Esophagus (tissue), 2 donors: ENCODE results near the gene SLC35F1. TPM values are rescaled to one million over a fixed set of nuclear protein-coding genes. Genes with fewer than 3 reads are reported as not detected.

Experiments
- H3K27ac ChIP-seq, 2 donors: one replicate each; pipeline ENCODE4 v1.5.1; 2013; ENCODE audit warnings: low read depth in 2 of 2, mild to moderate bottlenecking in 2 of 2, inconsistent platforms in 1 of 2, low read length in 1 of 2, moderate library complexity in 1 of 2
- H3K27me3 ChIP-seq, 2 donors: one replicate each; pipeline ENCODE4 v1.6.1; 2013; ENCODE audit warnings: low read length in 2 of 2, control low read depth in 1 of 2, mild to moderate bottlenecking in 1 of 2; ENCODE audit not compliant: insufficient read depth in 2 of 2, control insufficient read depth in 1 of 2
- H3K36me3 ChIP-seq, 2 donors: one replicate each; pipeline ENCODE4 v1.6.1; 2013; ENCODE audit warnings: low read length in 1 of 2; ENCODE audit not compliant: control insufficient read depth in 2 of 2, insufficient read depth in 2 of 2
- H3K4me1 ChIP-seq, 2 donors: one replicate each; pipeline ENCODE4 v1.6.1; 2013; ENCODE audit warnings: low read length in 1 of 2; ENCODE audit not compliant: control insufficient read depth in 2 of 2, insufficient read depth in 2 of 2
- H3K4me3 ChIP-seq, 2 donors: one replicate each; pipeline ENCODE4 v1.5.1; 2013; ENCODE audit warnings: low read length in 2 of 2, mild to moderate bottlenecking in 2 of 2, low read depth in 1 of 2, moderate library complexity in 1 of 2
- H3K9me3 ChIP-seq, 2 donors: one replicate each; pipeline ENCODE4 v1.6.1; 2013; ENCODE audit warnings: mild to moderate bottlenecking in 2 of 2, low read depth in 1 of 2, low read length in 1 of 2, moderate library complexity in 1 of 2; ENCODE audit not compliant: control insufficient read depth in 2 of 2, insufficient read depth in 1 of 2
- WGBS, 2 donors: extraction: QIAGEN DNeasy Blood & Tissue Kit; methylation state at CpG; one replicate each; pipeline ENCODE4 v1.1.7; 2013; 5-methylcytosine and 5-hydroxymethylcytosine counted together
- polyA plus RNA-seq, 2 donors: library from polyadenylated mRNA; stranded (reverse); fragments of 200-250 nt; gene quantifications; one replicate each; pipeline ENCODE4 v1.2.3, GENCODE V29; 2013
- donor health status: healthy with polysubstance abuse.
- donor health status: Bipolar disorder and iron deficiency.

SLC35F1 gene
- polyA plus RNA-seq, 2 donors: 0.08 to 0.13 TPM

GRCh38 chr6:118148561-118148960, 241.5 kb downstream of the SLC35F1 start:
- WGBS, 2 donors: 89 to 92% methylated on average over 2 of the region's 2 CpGs
- H3K4me3 ChIP-seq: no peak overlapping the region

GRCh38 chr6:118152524-118152923, 245.5 kb downstream of the SLC35F1 start:
- Histone ChIP-seq H3K27ac (no peak overlapping the region), H3K27me3 (no peaks in the 10 kb centered on the region), H3K9me3 (no peaks in the 10 kb centered on the region), H3K4me1 (no peaks in the 10 kb centered on the region), H3K36me3 (no peaks in the 10 kb centered on the region), H3K4me3 (no peak overlapping the region)

More at GRCh38 chr6:118148561-118148960, 241.5 kb downstream of the SLC35F1 start:
- H3K4me1 ChIP-seq: no peaks in the 10 kb centered on the region
- H3K27ac ChIP-seq: no peak overlapping the region
- H3K36me3 ChIP-seq: no peaks in the 10 kb centered on the region
- no peaks in the 10 kb centered on the region for H3K9me3 ChIP-seq
- H3K27me3 ChIP-seq: no peaks in the 10 kb centered on the region

GRCh38 chr6:118161343-118161742, 254.3 kb downstream of the SLC35F1 start:
- Histone ChIP-seq H3K4me1 (no peaks in the 10 kb centered on the region), H3K27me3 (no peaks in the 10 kb centered on the region), H3K9me3 (no peaks in the 10 kb centered on the region), H3K27ac (no peak overlapping the region), H3K4me3 (no peak overlapping the region), H3K36me3 (no peaks in the 10 kb centered on the region)
- 78 to 88% methylated on average over 1 of the region's 1 CpG for WGBS, 2 donors

- no peak overlapping the region for H3K27ac ChIP-seq
- no peaks in the 10 kb centered on the region for H3K4me1 ChIP-seq
- H3K9me3 ChIP-seq: no peaks in the 10 kb centered on the region
- 75 to 79% methylated on average over 1 of the region's 1 CpG for WGBS, 2 donors
- H3K4me3 ChIP-seq: no peak overlapping the region
- H3K36me3 ChIP-seq: no peaks in the 10 kb centered on the region
- no peaks in the 10 kb centered on the region for H3K27me3 ChIP-seq
Measured at GRCh38 chr6:118163542-118163941, 256.5 kb downstream of the SLC35F1 start.

GRCh38 chr6:118165500-118165899, 258.4 kb downstream of the SLC35F1 start:
- no peak overlapping the region for H3K27ac ChIP-seq
- no peak overlapping the region for H3K4me3 ChIP-seq
- no peaks in the 10 kb centered on the region for H3K9me3 ChIP-seq
- H3K36me3 ChIP-seq: no peaks in the 10 kb centered on the region
- no peaks in the 10 kb centered on the region for H3K4me1 ChIP-seq
- no peaks in the 10 kb centered on the region for H3K27me3 ChIP-seq
- WGBS, 2 donors: 88 to 90% methylated on average over 1 of the region's 1 CpG

GRCh38 chr6:118168421-118168820, 261.4 kb downstream of the SLC35F1 start:
- H3K36me3 ChIP-seq: no peaks in the 10 kb centered on the region
- H3K27ac ChIP-seq: no peak overlapping the region
- no peaks in the 10 kb centered on the region for H3K27me3 ChIP-seq
- H3K4me3 ChIP-seq: no peak overlapping the region
- 81 to 84% methylated on average over 5 of the region's 5 CpGs for WGBS, 2 donors
- no peaks in the 10 kb centered on the region for H3K9me3 ChIP-seq
- H3K4me1 ChIP-seq: no peaks in the 10 kb centered on the region

- no peak overlapping the region for H3K4me3 ChIP-seq
- H3K4me1 ChIP-seq: no peaks in the 10 kb centered on the region
- no peak overlapping the region for H3K27ac ChIP-seq
- WGBS, 2 donors: 47 to 49% methylated on average over 2 of the region's 2 CpGs
- H3K9me3 ChIP-seq: no peaks in the 10 kb centered on the region
- no peaks in the 10 kb centered on the region for H3K27me3 ChIP-seq
- H3K36me3 ChIP-seq: no peaks in the 10 kb centered on the region
Measured at GRCh38 chr6:118171852-118172251, 264.8 kb downstream of the SLC35F1 start.

- H3K4me1 ChIP-seq: no peaks in the 10 kb centered on the region
- 61 to 62% methylated on average over 1 of the region's 1 CpG for WGBS, 2 donors
- H3K27me3 ChIP-seq: no peaks in the 10 kb centered on the region
- H3K4me3 ChIP-seq: no peak overlapping the region
- H3K36me3 ChIP-seq: no peaks in the 10 kb centered on the region
- H3K9me3 ChIP-seq: no peaks in the 10 kb centered on the region
- H3K27ac ChIP-seq: no peak overlapping the region
Measured at GRCh38 chr6:118174071-118174470, 267.0 kb downstream of the SLC35F1 start.

GRCh38 chr6:118177720-118178119, 270.7 kb downstream of the SLC35F1 start:
- H3K9me3 ChIP-seq: no peaks in the 10 kb centered on the region
- no peaks in the 10 kb centered on the region for H3K4me1 ChIP-seq
- no peak overlapping the region for H3K27ac ChIP-seq
- WGBS, 2 donors: 38 to 58% methylated on average over 3 of the region's 3 CpGs
- no peak overlapping the region for H3K4me3 ChIP-seq
- no peaks in the 10 kb centered on the region for H3K27me3 ChIP-seq
- H3K36me3 ChIP-seq: no peaks in the 10 kb centered on the region

- Histone ChIP-seq H3K4me1 (no peaks in the 10 kb centered on the region), H3K4me3 (no peak overlapping the region)
- WGBS, 2 donors: 65 to 79% methylated on average over 1 of the region's 1 CpG
Measured at GRCh38 chr6:118179048-118179447, 272.0 kb downstream of the SLC35F1 start.

More at GRCh38 chr6:118179048-118179447, 272.0 kb downstream of the SLC35F1 start:
- H3K9me3 ChIP-seq: no peaks in the 10 kb centered on the region
- no peak overlapping the region for H3K27ac ChIP-seq
- H3K36me3 ChIP-seq: no peaks in the 10 kb centered on the region
- no peaks in the 10 kb centered on the region for H3K27me3 ChIP-seq
